Sigmoid colon (tissue), 7 donors: ENCODE results near the gene ZFPM1. TPM values are rescaled to one million over a fixed set of nuclear protein-coding genes. Genes with fewer than 3 reads are reported as not detected.

Experiments used
- DNase-seq: peaks from one replicate; pipeline ENCODE4 v3.0.0-alpha.2; 2019
- H3K27ac ChIP-seq, 4 donors: fragments of 200-600 bp; sonication (generic); one replicate each; pipeline ENCODE4 v1.5.1; 2016 to 2019; ENCODE audit warnings: mild to moderate bottlenecking in 1 of 4
- H3K27me3 ChIP-seq, 3 donors: fragments of 200-600 bp; sonication (generic); one replicate each; pipeline ENCODE4 v1.5.1; 2019; ENCODE audit warnings: mild to moderate bottlenecking in 1 of 3
- H3K36me3 ChIP-seq, 4 donors: fragments of 200-600 bp; sonication (generic); one replicate each; pipeline ENCODE4 v1.5.1; 2016 to 2019
- H3K4me1 ChIP-seq, 4 donors: fragments of 200-600 bp; sonication (generic); one replicate each; pipeline ENCODE4 v1.5.1; 2017 to 2019
- H3K4me3 ChIP-seq, 4 donors: fragments of 200-600 bp; sonication (generic); one replicate each; pipeline ENCODE4 v1.5.1; 2017 to 2019; ENCODE audit warnings: mild to moderate bottlenecking in 2 of 4, moderate library complexity in 1 of 4
- H3K9me3 ChIP-seq, 4 donors: fragments of 200-600 bp in 3 of 4; sonication (generic) in 3 of 4; one replicate each; pipeline versions ENCODE4 v1.5.1 to v1.6.1; 2013 to 2019
- CTCF ChIP-seq, 4 experiments: fragments of 450-650 bp in 3 of 4; fragments of 200-600 bp in 1 of 4; IDR thresholded peaks; one replicate each; pipeline ENCODE4 v1.5.1; 2016 to 2019; ENCODE audit warnings: antibody characterized with exemption in 4 of 4, mild to moderate bottlenecking in 3 of 4, moderate library complexity in 2 of 4
- EP300 ChIP-seq, 4 donors: sonication (generic); formaldehyde crosslinking; IDR thresholded peaks; one replicate each; pipeline ENCODE4 v1.6.1; 2017; ENCODE audit warnings: antibody characterized with exemption in 4 of 4
- POLR2A ChIP-seq, 2 donors: fragments of 450-650 bp; IDR thresholded peaks; one replicate each; pipeline ENCODE4 v1.6.1; 2016; ENCODE audit warnings: antibody characterized with exemption in 2 of 2, mild to moderate bottlenecking in 2 of 2, moderate library complexity in 2 of 2
- POLR2AphosphoS5 ChIP-seq, 4 donors: sonication (generic); formaldehyde crosslinking; IDR thresholded peaks; one replicate each; pipeline ENCODE4 v1.6.1; 2017; ENCODE audit warnings: antibody characterized with exemption in 4 of 4
- WGBS, 2 donors: extraction: QIAGEN DNeasy Blood & Tissue Kit; methylation state at CpG; one replicate each; pipeline ENCODE4 v1.1.7; 2013; 5-methylcytosine and 5-hydroxymethylcytosine counted together
- intact Hi-C: fragments of 100-400 bp; cut with DNase I; formaldehyde crosslinking; loops from one replicate; pipeline ENCODE4 v1.15.1; 2023
- polyA plus RNA-seq, 3 donors: library from polyadenylated mRNA; stranded (reverse); fragments of 200-250 nt; gene quantifications; one replicate each; pipeline ENCODE4 v1.2.3, GENCODE V29; 2013
- total RNA-seq, 4 donors: library from RNA; depleted of rRNA; stranded (reverse); fragments of >200 nt; gene quantifications; one replicate each; pipeline ENCODE4 v1.1.0, GENCODE V29; 2016
- donor health status: healthy with polysubstance abuse.
- donor health status: Bipolar disorder and iron deficiency.
- donor health status: healthy.

The ZFPM1 gene
- total and polyA plus RNA-seq, 7 donors = 0.27 to 3.7 (median 0.66) TPM

DNA sequence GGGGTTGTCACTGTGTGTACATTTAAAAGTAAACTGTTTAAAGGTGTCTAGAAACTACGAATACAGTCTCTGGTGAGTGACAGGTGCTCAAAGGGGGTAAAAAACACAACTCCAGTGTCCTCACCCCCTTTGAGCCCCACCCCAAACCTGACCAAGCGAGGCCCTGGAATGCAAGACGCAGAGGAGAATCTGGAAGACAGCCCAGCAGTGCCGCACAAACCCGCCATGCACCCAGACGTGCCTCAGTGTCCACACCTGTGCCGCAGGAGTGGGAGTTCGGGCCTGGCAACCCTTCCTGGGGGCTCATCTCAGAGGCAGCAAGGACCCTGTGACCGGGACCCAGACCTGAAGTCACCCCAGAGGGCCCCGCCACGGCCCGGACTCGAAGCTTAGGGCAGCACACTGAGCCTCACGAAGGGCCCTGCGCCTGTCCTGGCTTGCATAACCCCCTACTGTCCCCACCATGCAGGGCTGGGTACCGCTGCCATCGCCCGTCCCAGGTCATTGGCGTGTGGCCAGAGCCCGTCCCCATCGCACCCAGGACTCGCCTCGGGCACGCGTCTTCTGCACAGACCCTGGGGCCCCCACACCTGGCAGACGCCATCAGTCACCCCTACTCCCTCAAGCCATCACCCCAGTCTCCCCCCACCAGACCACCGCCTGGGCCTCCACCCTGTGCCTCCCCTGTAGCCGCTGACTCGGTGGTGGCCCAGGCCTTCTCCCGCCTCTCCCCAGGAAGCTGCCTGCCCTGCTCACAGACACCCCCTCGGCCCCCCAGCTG is 84.1 kb downstream of the ZFPM1 start:
- H3K27ac ChIP-seq = no peak overlapping the region
- TF ChIP-seq POLR2A (IDR thresholded peaks at IDR 0.05) (no peak), EP300 (IDR thresholded peaks at IDR 0.05) (no peak), CTCF (IDR thresholded peaks at IDR 0.05) (no peak), POLR2AphosphoS5 (IDR thresholded peaks at IDR 0.05) (no peak)
- peaks cover 17 to 37% (median 27%) of the 10 kb centered on the region in 3 donors for H3K27me3 ChIP-seq
- DNase-seq = no peak
- no peak overlapping the region for H3K4me3 ChIP-seq
- no peaks in the 10 kb centered on the region for H3K9me3 ChIP-seq
- H3K36me3 ChIP-seq = no peaks in the 10 kb centered on the region
- intact Hi-C loops = no loop called here
- 54 to 83% methylated on average over 31 of the region's 31 CpGs for WGBS, 2 donors
- H3K4me1 ChIP-seq = peaks cover 0 to 24% (median 23%) of the 10 kb centered on the region in 4 donors

DNA sequence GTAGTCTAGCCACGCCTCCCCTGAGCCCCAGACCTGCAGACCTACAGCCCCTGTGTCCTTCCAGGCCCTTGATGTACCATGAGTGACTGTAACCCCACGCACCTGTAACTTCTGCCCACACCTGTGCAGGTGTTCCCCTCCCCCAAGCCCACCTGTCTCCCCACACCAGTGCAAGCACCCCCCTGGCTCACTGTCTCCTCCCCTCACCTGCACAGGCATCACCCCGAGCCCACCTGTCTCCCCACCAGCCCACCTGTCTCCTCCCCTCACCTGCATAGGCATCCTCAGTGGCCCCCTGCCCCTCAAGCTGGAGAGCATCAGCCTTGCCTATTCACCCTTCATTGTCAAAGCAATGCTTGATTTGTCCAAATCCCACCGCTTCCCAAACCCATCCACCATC is 84.8 kb downstream of the ZFPM1 start:
- no peak overlapping the region for H3K4me3 ChIP-seq
- no peak for DNase-seq
- H3K36me3 ChIP-seq = no peaks in the 10 kb centered on the region
- no peak for TF ChIP-seq CTCF (IDR thresholded peaks at IDR 0.05)
- no peak for TF ChIP-seq EP300 (IDR thresholded peaks at IDR 0.05)
- no peak for TF ChIP-seq POLR2AphosphoS5 (IDR thresholded peaks at IDR 0.05)
- TF ChIP-seq POLR2A (IDR thresholded peaks at IDR 0.05) = no peak
- peaks cover 0 to 6% (median 2%) of the 10 kb centered on the region in 4 donors for H3K9me3 ChIP-seq
- peaks cover 17 to 37% (median 29%) of the 10 kb centered on the region in 3 donors for H3K27me3 ChIP-seq
- intact Hi-C loops = no loop called here
- WGBS, 2 donors = 64 to 84% methylated on average over 4 of the region's 4 CpGs
- no peak overlapping the region for H3K27ac ChIP-seq
- H3K4me1 ChIP-seq = peaks cover 0 to 19% (median 17%) of the 10 kb centered on the region in 4 donors

DNA sequence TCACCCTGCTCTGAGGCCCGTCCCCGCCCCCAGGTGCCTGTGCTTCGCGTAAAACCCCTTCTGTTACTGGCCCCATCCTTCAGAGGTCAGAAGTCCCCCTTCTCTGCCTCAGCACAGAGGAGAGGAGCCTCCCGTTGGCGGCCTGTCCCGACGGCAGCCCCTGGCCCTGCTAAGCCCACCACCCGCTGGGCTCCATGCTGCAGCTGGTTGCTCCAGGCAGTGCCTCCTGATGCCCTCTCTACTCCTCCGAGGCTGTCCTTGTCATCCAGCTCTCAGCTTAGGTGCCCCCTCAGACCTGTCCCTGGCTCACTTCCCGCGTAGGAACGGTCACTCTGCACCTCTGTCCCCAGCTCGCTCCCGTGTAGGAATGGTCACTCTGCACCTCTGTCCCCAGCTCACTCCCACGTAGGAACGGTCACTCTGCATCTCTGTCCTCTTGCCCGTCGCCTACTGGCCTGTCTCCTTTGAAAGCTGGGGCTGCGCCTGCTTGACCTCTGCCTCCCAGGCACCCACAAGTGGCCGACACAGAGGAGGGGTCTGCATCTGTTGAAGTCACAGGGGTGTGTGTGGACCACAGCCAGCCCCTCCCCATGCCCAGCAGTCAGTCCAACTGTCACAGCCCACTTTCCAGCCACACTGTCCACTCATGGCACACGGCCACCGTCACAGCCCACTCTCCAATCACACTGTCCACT is 85.4 kb downstream of the ZFPM1 start:
- 63 to 65% methylated on average over 23 of the region's 23 CpGs for WGBS, 2 donors
- no peak overlapping the region for H3K27ac ChIP-seq
- intact Hi-C loops = no loop called here
- H3K9me3 ChIP-seq = peaks cover 0 to 9% (median 4%) of the 10 kb centered on the region in 4 donors
- peaks cover 17 to 37% (median 29%) of the 10 kb centered on the region in 3 donors for H3K27me3 ChIP-seq
- no peak for DNase-seq
- TF ChIP-seq POLR2AphosphoS5 (IDR thresholded peaks at IDR 0.05) = no peak
- no peak for TF ChIP-seq POLR2A (IDR thresholded peaks at IDR 0.05)
- no peak for TF ChIP-seq CTCF (IDR thresholded peaks at IDR 0.05)
- H3K4me1 ChIP-seq = peaks cover 0 to 12% (median 11%) of the 10 kb centered on the region in 4 donors
- no peaks in the 10 kb centered on the region for H3K36me3 ChIP-seq
- no peak overlapping the region for H3K4me3 ChIP-seq

DNA sequence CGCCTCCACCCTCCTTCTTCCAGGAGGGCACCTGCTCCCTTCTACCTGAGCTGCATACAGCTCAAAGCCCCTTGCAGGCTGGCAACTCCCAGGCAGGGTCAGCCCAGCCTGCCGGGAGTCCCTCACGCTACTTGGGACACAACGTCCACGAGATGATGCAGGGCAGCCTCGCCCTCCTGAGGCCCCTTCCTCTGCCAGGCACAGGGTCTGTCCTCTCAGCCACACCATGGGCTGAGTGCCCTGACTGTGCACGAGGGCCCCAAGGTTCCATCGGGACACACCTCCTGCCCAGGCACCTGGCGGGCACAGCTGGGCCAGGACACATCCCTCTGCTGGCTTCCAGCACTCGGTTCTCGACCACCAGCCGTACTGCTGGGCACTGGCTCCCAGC is 86.2 kb downstream of the ZFPM1 start:
- WGBS, 2 donors = 32 to 64% methylated on average over 12 of the region's 12 CpGs
- TF ChIP-seq POLR2A (IDR thresholded peaks at IDR 0.05) (no peak), CTCF (IDR thresholded peaks at IDR 0.05) (no peak), EP300 (IDR thresholded peaks at IDR 0.05) (no peak), POLR2AphosphoS5 (IDR thresholded peaks at IDR 0.05) (no peak)
- DNase-seq = no peak

More for the DNA sequence above, 86.2 kb downstream of the ZFPM1 start:
- H3K27ac ChIP-seq = no peak overlapping the region
- H3K4me3 ChIP-seq = no peak overlapping the region
- intact Hi-C loops = no loop called here
- peaks cover 0 to 9% (median 5%) of the 10 kb centered on the region in 4 donors for H3K9me3 ChIP-seq
- peaks cover 17 to 37% (median 29%) of the 10 kb centered on the region in 3 donors for H3K27me3 ChIP-seq
- peaks cover 0 to 12% (median 11%) of the 10 kb centered on the region in 4 donors for H3K4me1 ChIP-seq
- no peaks in the 10 kb centered on the region for H3K36me3 ChIP-seq
